ENCODE measurements around the gene SPTBN1.

- TF ChIP-seq CTCF (IDR thresholded peaks at IDR 0.05; ENCODE audit: low read depth, low read length) (no peak), MAX (IDR thresholded peaks at IDR 0.05; ENCODE audit: low read depth, low read length) (no peak), POLR2A (IDR thresholded peaks at IDR 0.05; ENCODE audit: extremely low read depth, insufficient read length) (no peak), MYC (IDR thresholded peaks at IDR 0.05; ENCODE audit: low read depth, low read length) (no peak)
Measured at GRCh38 chr2:54540194-54540593, 84.1 kb downstream of the SPTBN1 start.
